Measurements from ENCODE around the gene MEGF8.

GRCh38 chr19:42374826-42375376 is 49.5 kb downstream of the MEGF8 start:
- no peak for TF ChIP-seq POLR2A (IDR thresholded peaks at IDR 0.05; ENCODE audit: control extremely low read depth in 1 of 2, low read depth in 2 of 2, low read length in 2 of 2)
- no peak for TF ChIP-seq SIX5 (IDR thresholded peaks at IDR 0.05; ENCODE audit: low read depth, low read length)
- TF ChIP-seq CTCF (IDR thresholded peaks at IDR 0.05; ENCODE audit: control extremely low read depth in 1 of 3, insufficient read depth in 1 of 3, low read depth in 1 of 3, low read length in 3 of 3), result no peak
- no peak for TF ChIP-seq PHF8 (conservative IDR thresholded peaks at IDR 0.05; ENCODE audit: low read depth, low read length)
- TF ChIP-seq CHD2 (IDR thresholded peaks at IDR 0.05; ENCODE audit: low read length), result no peak
- no peak for TF ChIP-seq SAP30 (IDR thresholded peaks at IDR 0.05; ENCODE audit: insufficient read depth, insufficient replicate concordance, low read length)
- no peak for TF ChIP-seq RNF2 (IDR thresholded peaks at IDR 0.05; ENCODE audit: borderline replicate concordance, low read depth, low read length, missing control alignments, poor library complexity, severe bottlenecking)
- TF ChIP-seq EGR1 (IDR thresholded peaks at IDR 0.05; ENCODE audit: borderline replicate concordance, low read depth, low read length), result no peak
- no peak for TF ChIP-seq EZH2 (IDR thresholded peaks at IDR 0.05; ENCODE audit: low read depth, low read length, severe bottlenecking)
- no peak for TF ChIP-seq POLR2AphosphoS5 (IDR thresholded peaks at IDR 0.05; ENCODE audit: low read depth, low read length)
- TF ChIP-seq JUND (IDR thresholded peaks at IDR 0.05; ENCODE audit: low read length), result no peak
- TF ChIP-seq MAFK (IDR thresholded peaks at IDR 0.05; ENCODE audit: low read depth, low read length), result no peak
- TF ChIP-seq JUN (IDR thresholded peaks at IDR 0.05; ENCODE audit: low read depth, low read length), result no peak
